Measurements from ENCODE around the gene CPNE2. TPM values are rescaled to one million over a fixed set of nuclear protein-coding genes. Genes with fewer than 3 reads are reported as not detected.
"Not testable (repeated sequence)": the region's sequence is repeated elsewhere in the genome, so short reads cannot be mapped to it uniquely, and the experiment has no call there.

The CPNE2 gene
- total RNA-seq, 1 experiment from 2014 or later: 43.4 TPM

DNA sequence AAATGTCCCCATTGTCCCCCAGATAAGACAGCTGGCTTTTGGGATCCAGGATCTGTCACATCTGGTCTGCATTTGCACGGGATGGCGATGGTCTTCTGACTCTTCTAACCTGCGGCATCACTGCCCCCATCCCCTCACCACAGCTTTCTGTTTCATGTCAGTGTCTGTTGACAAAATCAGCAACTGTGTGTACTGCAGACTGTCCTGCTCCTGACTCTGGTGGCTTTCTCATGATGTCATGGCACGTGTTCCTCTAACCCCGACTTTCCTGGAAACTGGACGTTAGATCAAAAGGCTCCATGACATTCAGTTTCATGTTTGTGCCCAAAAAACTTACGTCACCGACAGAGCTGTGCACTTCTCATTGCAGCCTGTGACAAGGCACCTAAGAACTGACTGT lies 30.1 kb upstream of the CPNE2 start:
- Histone ChIP-seq H3K36me3 (ENCODE audit: control insufficient read depth, insufficient read depth, low read length) (no peaks in the 10 kb centered on the region), H3K27me3 (ENCODE audit: control insufficient read depth, insufficient read depth, low read length) (no peaks in the 10 kb centered on the region), H3K27ac (ENCODE audit: low read length) (no peak overlapping the region), H3K9me3 (ENCODE audit: control insufficient read depth, insufficient read depth, low read depth, low read length) (no peaks in the 10 kb centered on the region), H3K4me1 (ENCODE audit: control insufficient read depth, insufficient read depth, low read length) (peaks cover 3% of the 10 kb centered on the region; the same call in 1 of the 2 replicates), H3K4me3 (ENCODE audit: low read depth in 2 of 2, low read length in 2 of 2) (no peak overlapping the region)
- ATAC-seq: no peak
- intact Hi-C loops (cut with micrococcal nuclease; ENCODE audit: unreplicated experiment) (no loop called here), in situ Hi-C loops (cut with HindIII; ENCODE audit: low pct_unique_long_range_greater_than_20kb, low sequenced_read_pairs) (no loop called here)
- POLR2A ChIA-PET: no interaction called here
- no peak for TF ChIP-seq SIN3A (IDR thresholded peaks at IDR 0.05; ENCODE audit: borderline replicate concordance, insufficient read depth, low read depth, low read length)
- no peak for DNase-seq (ENCODE audit: low read depth, low spot score)
- CTCF ChIA-PET: no interaction called here
- BruUV-seq (replicated peaks): no TSS peak

DNA sequence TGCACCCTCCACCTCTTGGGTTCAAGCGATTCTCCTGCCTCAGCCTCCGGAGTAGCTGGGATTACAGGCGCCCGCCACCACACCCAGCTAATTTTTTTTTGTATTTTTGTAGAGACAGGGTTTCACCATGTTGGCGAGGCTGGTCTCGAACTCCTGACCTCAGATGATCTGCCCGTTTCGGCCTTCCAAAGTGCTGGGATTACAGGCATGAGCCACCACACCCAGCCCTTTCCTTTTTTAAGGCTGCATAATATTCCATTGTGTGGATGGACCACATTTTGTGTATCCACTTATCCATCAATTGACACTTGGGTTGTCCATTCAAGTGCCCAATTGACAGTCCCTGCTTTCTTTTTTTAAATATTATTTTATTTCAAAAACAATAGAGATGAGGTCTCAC lies 29.2 kb upstream of the CPNE2 start:
- CTCF ChIA-PET; H3K4me3 ChIP-seq (ENCODE audit: low read depth in 2 of 2, low read length in 2 of 2); H3K27ac ChIP-seq (ENCODE audit: low read length); H3K4me1 ChIP-seq (ENCODE audit: control insufficient read depth, insufficient read depth, low read length); in situ Hi-C loops (cut with HindIII; ENCODE audit: low pct_unique_long_range_greater_than_20kb, low sequenced_read_pairs); H3K9me3 ChIP-seq (ENCODE audit: control insufficient read depth, insufficient read depth, low read depth, low read length); intact Hi-C loops (cut with micrococcal nuclease; ENCODE audit: unreplicated experiment); ATAC-seq; H3K27me3 ChIP-seq (ENCODE audit: control insufficient read depth, insufficient read depth, low read length); DNase-seq (ENCODE audit: low read depth, low spot score); H3K36me3 ChIP-seq (ENCODE audit: control insufficient read depth, insufficient read depth, low read length); POLR2A ChIA-PET; BruUV-seq (replicated peaks): not testable (repeated sequence)

DNA sequence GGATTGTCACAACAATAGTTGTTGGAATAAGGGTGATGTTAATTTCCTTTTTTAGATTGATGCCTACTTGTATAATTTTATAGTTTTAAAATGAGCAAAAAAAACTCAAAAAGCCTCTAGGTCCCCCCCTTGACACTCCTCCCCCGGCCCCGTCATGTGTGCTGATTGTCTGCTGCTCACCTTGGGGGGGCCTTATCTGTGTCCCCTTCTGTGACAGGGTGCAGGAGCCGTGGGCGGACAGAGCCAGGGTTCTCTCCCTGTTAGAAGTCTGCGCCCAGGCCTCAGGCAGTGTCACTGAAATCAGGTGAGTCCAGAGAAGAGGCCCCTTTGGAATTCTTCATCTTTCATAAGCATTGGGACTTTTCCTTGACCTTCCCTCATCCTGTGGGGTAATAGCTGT lies 27.4 kb upstream of the CPNE2 start:
- in situ Hi-C loops (cut with HindIII; ENCODE audit: low pct_unique_long_range_greater_than_20kb, low sequenced_read_pairs) (no loop called here), intact Hi-C loops (cut with micrococcal nuclease; ENCODE audit: unreplicated experiment) (no loop called here)
- Histone ChIP-seq H3K4me1 (ENCODE audit: control insufficient read depth, insufficient read depth, low read length) (peaks cover 3% of the 10 kb centered on the region; the same call in 1 of the 2 replicates), H3K4me3 (ENCODE audit: low read depth in 2 of 2, low read length in 2 of 2) (no peak overlapping the region), H3K27ac (ENCODE audit: low read length) (no peak overlapping the region), H3K36me3 (ENCODE audit: control insufficient read depth, insufficient read depth, low read length) (no peaks in the 10 kb centered on the region), H3K9me3 (ENCODE audit: control insufficient read depth, insufficient read depth, low read depth, low read length) (no peaks in the 10 kb centered on the region), H3K27me3 (ENCODE audit: control insufficient read depth, insufficient read depth, low read length) (no peaks in the 10 kb centered on the region)
- no peak for DNase-seq (ENCODE audit: low read depth, low spot score)
- ChIA-PET POLR2A (no interaction called here), CTCF (no interaction called here)
- no peak for TF ChIP-seq SIN3A (IDR thresholded peaks at IDR 0.05; ENCODE audit: borderline replicate concordance, insufficient read depth, low read depth, low read length)
- TF ChIP-seq POLR2AphosphoS5 (IDR thresholded peaks at IDR 0.05; ENCODE audit: low read depth, low read length): no peak
- no peak for TF ChIP-seq TCF7L2 (IDR thresholded peaks at IDR 0.05; ENCODE audit: low read depth, low read length)
- TF ChIP-seq, protein P1, sequence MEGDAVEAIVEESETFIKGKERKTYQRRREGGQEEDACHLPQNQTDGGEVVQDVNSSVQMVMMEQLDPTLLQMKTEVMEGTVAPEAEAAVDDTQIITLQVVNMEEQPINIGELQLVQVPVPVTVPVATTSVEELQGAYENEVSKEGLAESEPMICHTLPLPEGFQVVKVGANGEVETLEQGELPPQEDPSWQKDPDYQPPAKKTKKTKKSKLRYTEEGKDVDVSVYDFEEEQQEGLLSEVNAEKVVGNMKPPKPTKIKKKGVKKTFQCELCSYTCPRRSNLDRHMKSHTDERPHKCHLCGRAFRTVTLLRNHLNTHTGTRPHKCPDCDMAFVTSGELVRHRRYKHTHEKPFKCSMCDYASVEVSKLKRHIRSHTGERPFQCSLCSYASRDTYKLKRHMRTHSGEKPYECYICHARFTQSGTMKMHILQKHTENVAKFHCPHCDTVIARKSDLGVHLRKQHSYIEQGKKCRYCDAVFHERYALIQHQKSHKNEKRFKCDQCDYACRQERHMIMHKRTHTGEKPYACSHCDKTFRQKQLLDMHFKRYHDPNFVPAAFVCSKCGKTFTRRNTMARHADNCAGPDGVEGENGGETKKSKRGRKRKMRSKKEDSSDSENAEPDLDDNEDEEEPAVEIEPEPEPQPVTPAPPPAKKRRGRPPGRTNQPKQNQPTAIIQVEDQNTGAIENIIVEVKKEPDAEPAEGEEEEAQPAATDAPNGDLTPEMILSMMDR (IDR thresholded peaks at IDR 0.05): no peak
- TF ChIP-seq, protein P2, sequence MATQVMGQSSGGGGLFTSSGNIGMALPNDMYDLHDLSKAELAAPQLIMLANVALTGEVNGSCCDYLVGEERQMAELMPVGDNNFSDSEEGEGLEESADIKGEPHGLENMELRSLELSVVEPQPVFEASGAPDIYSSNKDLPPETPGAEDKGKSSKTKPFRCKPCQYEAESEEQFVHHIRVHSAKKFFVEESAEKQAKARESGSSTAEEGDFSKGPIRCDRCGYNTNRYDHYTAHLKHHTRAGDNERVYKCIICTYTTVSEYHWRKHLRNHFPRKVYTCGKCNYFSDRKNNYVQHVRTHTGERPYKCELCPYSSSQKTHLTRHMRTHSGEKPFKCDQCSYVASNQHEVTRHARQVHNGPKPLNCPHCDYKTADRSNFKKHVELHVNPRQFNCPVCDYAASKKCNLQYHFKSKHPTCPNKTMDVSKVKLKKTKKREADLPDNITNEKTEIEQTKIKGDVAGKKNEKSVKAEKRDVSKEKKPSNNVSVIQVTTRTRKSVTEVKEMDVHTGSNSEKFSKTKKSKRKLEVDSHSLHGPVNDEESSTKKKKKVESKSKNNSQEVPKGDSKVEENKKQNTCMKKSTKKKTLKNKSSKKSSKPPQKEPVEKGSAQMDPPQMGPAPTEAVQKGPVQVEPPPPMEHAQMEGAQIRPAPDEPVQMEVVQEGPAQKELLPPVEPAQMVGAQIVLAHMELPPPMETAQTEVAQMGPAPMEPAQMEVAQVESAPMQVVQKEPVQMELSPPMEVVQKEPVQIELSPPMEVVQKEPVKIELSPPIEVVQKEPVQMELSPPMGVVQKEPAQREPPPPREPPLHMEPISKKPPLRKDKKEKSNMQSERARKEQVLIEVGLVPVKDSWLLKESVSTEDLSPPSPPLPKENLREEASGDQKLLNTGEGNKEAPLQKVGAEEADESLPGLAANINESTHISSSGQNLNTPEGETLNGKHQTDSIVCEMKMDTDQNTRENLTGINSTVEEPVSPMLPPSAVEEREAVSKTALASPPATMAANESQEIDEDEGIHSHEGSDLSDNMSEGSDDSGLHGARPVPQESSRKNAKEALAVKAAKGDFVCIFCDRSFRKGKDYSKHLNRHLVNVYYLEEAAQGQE (IDR thresholded peaks at IDR 0.05; ENCODE audit: insufficient read depth in 1 of 2, low read depth in 2 of 2, low read length in 1 of 2): no peak
- ATAC-seq: no peak
- BruUV-seq (replicated peaks): no TSS peak
